GM15510 (cell line): ENCODE results near the gene MARS1.

ENCODE experiments used
- POLR2A ChIP-seq: IDR thresholded peaks from 3 replicates; pipeline ENCODE4 v1.6.1; 2011; ENCODE audit warnings: borderline replicate concordance; ENCODE audit not compliant: insufficient read length; ENCODE audit errors: extremely low read depth

MARS1 gene

DNA sequence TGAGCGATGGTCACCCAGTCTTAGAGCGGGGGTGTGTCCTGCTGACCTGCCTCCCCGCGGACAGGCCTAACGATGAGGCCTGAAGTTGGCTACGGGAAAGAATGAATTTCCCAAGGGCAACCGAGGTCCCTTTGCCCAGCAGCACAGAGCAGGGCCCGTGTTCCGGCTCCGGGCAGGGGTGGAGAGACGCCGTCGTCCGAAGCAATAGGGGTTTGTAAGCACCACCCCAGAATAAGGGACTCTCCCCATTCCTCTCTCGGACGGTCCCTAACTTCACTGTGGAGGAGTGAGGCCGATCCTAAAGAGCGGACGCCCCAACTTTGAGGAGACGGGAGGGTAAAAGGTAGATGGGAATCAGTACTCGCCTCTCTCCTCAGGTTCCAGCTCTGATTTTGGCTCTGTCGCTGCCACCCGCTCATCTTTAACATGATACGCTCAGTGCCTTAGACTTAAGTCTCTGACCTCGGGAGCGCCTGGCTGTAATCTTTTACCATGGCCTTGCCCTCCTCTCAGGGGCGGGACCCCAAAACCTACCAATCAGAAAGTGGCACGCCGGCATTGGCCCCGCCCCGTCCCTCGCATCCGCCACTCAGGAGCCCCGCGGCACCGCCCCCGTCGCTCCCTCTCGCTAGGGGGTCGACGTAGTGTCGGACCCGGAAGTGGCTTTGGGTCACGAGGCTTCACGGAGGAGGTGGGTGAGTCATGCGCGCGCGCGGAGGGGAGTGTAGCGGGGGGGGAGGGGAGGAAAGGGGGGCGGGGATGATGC lies 32.4 kb downstream of the MARS1 start, which contains the start of gene DDIT3:
Gene DDIT3, minus strand, starts transcription at position 462 of the 766 bp plus-strand sequence. CDS start 3,108 bp downstream, outside the sequence.
- peak; percentile 99 for TF ChIP-seq POLR2A

DNA sequence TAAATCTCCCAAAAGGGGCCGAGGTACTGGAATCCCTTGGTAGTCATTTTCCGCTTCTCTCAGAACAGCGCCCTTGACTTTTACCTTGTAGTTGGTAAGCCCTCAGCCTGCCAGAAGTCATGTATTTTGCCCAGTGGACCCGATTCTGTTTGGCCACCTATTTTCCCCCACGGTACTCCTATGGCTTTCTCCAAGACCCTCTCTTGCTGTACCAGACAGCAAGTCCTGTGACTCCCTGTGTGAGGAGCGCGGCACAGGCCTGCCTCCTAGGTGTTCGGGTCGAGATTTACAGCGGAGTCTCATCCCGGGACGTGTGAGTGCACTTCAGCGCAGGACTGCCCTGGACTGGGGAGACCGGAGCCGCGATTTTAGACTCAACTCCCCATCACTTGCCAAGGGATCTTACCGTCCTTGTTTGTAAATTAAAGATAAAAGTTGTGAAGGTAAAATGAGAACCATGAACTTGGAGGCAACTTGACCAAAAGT lies 33.7 kb downstream of the MARS1 start:
- TF ChIP-seq POLR2A: no peak

DNA sequence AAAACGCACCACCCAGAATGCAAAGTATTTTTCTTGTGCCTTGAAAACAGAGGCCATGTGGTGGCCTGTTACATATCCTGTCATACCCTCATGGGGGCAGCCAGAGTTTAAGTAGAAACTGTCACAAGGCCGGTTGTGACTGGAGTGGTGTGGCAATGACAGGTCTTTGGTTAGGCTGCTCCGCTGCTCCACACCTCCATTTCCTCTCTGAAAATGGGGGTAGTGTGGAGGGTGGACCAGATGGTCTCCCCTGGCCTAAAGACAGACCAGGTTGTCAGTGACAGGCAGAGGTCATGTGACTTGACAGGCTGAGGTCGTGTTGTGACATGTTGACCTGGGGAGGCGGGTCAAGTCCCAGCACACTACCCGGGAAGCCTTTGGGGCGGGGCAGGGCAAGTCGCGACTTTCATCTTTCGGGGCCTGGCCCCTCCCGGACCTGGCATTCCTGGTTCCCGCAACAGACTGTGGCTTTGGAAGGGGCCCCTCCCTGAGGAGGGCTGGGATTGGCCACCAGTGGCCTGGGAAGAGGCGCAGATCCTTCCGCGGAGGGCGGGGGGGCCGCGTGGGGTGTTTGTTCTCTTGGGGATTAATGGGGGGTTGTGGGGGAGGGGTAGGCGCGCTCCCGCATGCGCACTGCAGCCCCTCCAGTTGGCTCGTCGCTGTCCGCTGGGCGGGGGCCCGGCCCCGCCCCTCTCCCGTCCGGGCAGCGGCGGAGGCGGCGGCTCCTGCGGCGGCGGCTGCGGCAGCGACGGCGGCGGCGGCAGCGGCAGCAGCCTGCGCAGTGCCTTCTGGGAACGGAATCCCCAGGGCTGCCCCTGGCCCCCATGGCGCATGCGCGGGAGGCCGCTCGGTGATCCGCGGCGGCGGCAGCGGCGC lies 34.4 kb downstream of the MARS1 start, which contains the start of gene MBD6:
Gene MBD6, plus strand, starts transcription at position 814 of the 876 bp plus-strand sequence. CDS start 1,480 bp downstream, outside the sequence.
- TF ChIP-seq POLR2A: peak; percentile 55

DNA sequence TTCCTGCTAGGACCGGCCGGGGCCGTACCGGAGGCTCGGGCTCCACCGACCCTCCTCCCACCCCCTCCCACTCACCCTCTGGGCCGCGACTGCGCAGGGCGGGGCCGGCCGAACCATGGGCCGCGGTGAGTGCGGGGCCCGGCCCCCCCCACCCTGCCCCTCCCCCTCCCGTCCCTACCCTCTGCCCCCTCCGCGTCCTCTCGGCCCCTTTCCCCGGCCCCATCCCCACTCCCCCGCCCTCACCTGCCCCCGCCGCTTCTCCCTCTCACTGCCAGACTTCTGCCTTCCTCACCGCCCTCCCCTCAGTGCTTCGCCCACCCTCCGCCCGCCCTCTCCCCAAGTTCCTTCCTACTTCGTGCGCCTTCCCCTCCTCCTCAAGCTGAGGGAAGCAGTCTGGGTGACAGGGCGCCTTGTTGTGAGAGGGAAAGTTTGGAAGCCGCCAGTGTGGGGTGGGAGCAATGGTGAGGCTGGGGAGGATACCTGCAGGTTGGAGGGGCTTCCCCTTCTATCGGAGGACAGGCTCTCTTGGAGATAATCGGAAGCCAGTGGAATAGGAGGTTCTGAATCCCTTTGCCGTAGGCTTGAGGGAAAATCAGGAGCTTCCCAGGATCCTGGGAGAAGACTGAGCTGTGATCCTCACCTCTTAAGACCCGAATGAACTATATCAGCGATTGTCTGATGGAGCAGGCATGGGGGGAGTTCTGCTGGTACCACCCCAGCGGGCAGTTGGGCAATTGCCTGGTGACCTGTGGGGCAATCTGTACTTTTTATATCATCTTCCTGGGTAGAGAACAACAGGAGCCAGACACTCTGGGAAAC lies 35.2 kb downstream of the MARS1 start:
- no peak for TF ChIP-seq POLR2A

DNA sequence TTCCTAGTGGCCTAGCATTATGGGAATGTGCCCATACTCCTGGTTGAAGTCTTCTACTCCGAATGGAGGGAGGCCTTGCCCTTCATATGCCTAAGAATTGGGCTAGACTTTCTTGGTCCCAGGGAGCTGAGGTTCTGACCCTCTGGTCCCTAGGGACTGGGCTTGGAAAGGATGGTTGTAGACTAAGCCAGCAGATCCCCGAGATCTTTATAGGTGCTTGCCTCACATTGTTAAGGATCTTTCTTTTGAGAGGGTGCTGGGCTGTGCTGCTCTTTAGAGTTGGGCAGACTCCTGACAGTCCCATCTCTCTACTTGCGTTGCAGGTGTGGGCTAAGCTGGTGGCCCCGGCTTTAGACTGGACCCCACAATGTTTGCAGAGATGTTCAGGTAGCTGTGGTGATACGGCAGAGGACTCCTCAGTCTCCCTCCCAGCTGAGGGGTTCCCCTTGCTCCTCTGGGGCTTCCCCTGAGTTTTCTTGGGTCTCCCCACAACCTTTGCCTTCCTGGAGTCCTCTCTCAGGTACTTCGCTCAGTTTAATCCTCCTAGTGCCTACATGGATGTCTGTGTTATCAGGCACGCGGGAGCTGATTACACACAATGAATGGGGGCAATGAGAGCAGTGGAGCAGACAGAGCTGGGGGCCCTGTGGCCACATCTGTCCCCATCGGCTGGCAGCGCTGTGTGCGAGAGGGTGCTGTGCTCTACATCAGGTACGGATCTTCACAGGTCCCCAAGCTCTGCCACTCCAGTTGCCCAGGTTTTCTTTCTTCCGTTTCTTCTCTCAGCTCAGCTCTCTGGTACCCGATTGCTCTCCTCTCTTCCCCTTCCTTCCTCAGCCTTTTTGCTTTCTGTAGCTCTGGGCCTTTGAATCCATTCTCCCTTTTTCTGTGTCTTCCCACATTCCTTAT lies 36.1 kb downstream of the MARS1 start:
- no peak for TF ChIP-seq POLR2A

DNA sequence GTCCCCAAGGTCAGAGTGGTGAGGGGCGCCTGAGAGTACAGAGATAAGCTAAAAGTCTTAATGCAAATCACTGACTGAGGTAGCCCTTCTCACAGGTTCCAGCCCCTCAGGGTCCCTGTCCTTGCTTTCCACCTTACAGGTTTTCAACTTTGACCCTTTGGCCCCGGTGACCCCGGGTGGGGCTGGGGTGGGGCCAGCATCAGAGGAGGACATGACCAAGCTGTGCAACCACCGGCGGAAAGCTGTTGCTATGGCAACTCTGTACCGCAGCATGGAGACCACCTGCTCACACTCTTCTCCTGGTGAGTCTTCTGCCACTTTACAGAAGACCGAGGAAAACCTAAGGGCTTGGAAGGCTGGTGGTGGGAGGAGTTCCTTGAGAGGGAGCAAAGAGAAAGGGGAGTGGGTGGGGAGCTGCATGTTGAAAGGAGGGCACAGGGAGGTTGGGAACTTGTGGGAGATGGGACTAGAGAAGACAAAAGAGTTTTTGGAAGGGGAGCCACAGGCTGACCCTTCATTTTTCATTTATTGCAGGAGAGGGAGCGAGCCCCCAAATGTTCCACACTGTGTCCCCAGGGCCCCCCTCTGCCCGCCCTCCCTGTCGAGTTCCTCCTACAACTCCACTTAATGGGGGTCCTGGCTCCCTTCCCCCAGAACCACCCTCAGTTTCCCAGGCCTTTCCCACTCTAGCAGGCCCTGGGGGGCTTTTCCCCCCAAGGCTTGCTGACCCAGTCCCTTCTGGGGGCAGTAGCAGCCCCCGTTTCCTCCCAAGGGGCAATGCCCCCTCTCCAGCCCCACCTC lies 37.1 kb downstream of the MARS1 start:
- TF ChIP-seq POLR2A: no peak

DNA sequence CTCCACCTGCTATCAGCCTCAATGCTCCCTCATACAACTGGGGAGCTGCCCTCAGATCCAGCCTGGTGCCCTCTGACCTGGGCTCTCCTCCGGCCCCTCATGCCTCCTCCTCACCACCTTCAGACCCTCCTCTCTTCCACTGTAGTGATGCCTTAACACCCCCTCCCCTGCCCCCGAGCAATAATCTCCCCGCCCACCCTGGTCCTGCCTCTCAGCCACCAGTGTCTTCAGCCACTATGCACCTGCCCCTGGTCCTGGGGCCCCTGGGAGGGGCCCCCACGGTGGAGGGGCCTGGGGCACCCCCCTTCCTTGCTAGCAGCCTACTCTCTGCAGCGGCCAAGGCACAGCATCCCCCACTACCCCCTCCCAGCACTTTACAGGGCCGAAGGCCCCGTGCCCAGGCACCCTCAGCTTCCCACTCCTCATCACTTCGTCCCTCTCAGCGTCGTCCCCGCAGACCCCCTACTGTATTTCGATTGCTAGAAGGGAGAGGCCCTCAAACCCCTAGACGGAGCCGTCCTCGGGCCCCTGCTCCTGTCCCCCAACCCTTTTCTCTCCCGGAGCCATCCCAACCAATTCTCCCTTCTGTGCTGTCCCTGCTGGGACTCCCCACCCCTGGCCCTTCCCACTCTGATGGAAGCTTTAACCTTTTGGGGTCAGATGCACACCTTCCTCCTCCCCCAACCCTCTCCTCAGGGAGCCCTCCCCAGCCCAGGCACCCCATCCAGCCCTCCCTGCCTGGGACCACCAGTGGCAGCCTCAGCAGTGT lies 37.9 kb downstream of the MARS1 start:
- TF ChIP-seq POLR2A: no peak

DNA sequence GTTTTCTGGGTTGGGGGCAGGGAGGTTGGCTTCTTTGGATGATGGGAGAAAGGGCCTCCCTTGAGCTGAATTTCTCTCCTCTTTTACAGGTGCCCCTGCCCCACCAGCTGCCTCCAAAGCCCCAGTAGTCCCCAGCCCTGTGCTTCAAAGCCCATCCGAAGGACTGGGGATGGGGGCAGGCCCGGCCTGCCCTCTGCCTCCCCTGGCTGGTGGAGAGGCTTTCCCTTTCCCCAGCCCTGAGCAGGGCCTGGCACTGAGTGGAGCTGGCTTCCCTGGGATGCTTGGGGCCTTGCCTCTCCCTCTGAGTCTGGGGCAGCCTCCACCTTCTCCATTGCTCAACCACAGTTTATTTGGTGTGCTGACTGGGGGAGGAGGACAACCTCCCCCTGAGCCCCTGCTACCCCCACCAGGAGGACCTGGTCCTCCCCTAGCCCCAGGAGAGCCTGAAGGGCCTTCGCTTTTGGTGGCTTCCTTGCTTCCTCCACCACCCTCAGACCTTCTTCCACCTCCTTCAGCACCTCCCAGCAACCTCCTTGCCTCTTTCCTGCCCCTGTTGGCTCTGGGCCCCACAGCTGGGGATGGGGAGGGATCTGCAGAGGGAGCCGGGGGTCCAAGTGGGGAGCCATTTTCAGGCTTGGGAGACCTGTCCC lies 38.7 kb downstream of the MARS1 start:
- no peak for TF ChIP-seq POLR2A

DNA sequence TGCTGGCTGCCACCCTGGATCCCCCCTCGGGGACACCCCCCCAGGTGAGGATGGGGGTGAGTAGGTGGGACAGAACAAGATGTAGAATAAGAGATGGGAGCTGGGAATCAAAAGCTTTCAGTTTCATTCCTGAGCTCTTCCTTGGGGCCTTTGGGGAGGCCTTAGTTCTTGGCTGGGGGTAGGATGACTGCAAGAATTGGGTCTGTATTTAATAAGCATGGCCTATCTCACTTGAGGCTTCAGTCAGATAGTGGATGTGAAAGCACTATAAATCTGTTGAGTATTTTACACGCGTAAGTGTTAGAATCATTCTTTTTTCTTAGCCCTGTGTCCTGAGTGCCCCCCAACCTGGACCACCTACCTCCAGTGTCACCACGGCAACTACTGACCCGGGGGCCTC lies 39.3 kb downstream of the MARS1 start:
- TF ChIP-seq POLR2A: no peak

DNA sequence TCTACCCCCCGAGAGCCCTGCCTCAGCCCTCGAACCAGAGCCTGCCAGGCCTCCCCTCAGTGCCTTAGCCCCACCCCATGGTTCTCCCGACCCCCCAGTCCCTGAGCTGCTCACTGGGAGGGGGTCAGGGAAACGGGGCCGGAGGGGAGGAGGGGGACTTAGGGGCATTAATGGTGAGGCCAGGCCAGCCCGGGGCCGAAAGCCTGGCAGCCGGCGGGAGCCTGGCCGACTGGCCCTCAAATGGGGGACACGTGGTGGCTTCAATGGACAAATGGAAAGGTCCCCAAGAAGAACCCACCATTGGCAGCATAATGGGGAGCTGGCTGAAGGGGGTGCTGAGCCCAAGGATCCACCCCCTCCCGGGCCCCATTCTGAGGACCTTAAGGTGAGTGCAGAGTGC lies 40.3 kb downstream of the MARS1 start:
- TF ChIP-seq POLR2A: no peak

DNA sequence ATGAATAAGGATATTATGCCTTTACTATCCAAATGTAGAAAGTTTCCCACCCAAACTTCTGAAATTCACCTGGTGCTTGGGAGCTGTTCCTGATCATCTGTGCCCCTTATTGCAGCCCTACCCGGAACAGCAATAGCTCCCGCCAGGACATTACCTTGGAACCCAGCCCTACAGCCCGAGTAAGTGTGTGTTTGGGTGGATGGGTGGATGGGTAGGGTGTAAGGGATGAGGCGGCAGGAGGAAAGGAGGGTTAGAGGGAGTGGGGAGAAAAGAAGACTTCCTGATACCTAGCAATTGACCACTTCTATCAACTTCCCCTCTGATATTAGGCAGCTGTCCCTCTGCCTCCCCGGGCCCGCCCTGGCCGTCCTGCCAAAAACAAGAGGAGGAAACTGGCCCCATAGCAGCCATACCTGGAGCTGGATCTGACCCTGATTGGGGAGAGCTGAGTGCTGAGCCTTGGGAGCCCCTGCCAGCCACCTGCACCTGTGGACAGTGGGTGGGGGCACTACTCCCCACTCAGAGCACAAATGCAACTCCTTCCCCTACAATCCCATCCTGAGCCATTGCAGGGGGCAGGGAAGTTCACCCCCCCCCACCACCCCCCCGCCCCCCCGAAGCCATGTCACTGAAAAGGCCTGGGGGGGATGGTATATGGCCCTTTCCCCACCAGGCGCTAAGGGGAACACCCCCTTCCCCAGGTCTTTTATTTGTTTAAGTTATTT lies 41.1 kb downstream of the MARS1 start:
- no peak for TF ChIP-seq POLR2A
